HG03469 (cell line): Measurements from ENCODE around the gene SYNGR2.

Source experiments
- ATAC-seq: cut with Tn5 transposase; IDR thresholded peaks from one replicate; pipeline ENCODE4 v1.9.1; 2021; ENCODE audit warnings: mild to moderate bottlenecking, moderate library complexity, moderate number of reproducible peaks; ENCODE audit not compliant: unreplicated experiment

Gene SYNGR2

DNA sequence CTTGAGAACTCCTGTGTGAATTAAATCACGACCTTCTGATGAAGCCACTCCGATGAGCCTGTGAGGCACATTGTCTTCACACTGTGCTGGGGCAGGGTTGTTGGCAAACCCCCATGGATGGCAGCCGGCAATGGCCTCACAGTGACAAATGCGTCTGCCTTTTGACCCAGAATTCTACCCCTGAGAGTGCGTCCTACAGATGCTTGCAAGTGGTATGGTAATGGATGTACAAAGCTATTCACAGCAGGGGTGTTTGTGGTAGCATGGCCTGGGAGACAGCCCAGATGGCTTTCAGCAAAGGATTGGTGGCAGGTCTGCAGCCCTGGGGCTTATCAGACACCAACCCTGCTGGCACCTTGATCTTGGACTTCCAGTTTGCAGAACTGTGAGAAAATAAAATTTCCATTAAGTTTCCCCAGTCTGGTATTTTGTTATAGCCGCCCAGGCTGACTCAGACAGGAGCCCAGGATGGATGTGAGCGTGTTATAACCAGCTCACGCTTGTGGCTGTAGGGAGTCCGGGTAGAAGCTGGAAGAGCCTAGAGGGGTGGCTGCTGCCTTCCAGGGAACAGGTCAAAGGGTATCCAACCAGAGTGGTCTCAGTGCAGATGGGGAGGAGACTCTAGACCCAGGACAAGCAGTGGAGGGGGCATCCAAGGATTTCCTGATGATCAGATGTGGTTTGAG lies 28.9 kb downstream of the SYNGR2 start:
- no peak for ATAC-seq

DNA sequence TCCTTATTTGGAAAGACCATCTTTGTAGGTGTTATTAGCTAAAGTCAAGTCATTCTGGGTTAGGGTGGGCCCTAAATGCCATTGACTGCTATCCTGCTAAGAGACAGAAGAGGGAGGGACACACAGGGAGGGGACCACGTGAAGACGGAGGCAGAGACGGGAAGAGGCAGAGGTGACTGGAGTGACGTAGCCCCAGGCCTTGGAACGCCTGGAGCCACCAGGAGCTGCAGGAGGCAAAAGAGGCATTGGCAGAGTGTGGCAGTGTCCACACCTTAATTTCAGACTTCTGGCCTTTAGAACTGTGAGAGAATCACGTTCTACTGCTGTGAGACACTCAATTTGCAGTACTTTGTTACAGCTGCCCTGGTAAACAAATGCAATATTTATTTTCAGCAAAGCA lies 32.1 kb downstream of the SYNGR2 start:
- ATAC-seq = no peak

DNA sequence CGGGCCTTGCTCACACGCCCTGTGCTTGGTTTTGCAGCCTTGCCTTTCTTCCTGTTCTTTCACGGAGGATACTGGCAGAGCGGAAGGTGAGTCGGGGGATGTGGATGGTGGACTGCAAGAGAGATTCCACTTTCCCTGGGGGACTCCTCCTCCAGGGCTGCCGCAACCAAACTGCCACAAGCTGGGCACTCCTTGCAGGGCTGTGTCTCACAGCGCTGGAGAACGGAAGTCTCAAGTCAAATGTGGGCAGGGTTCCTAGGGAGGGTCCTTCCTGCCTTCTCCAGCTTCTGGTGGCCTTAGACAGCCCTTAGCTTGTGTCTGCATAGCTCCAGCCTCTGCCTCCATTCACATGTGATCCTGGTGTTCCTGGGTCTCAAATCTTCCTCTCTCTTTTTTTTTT lies 34.3 kb downstream of the SYNGR2 start:
- ATAC-seq = no peak

DNA sequence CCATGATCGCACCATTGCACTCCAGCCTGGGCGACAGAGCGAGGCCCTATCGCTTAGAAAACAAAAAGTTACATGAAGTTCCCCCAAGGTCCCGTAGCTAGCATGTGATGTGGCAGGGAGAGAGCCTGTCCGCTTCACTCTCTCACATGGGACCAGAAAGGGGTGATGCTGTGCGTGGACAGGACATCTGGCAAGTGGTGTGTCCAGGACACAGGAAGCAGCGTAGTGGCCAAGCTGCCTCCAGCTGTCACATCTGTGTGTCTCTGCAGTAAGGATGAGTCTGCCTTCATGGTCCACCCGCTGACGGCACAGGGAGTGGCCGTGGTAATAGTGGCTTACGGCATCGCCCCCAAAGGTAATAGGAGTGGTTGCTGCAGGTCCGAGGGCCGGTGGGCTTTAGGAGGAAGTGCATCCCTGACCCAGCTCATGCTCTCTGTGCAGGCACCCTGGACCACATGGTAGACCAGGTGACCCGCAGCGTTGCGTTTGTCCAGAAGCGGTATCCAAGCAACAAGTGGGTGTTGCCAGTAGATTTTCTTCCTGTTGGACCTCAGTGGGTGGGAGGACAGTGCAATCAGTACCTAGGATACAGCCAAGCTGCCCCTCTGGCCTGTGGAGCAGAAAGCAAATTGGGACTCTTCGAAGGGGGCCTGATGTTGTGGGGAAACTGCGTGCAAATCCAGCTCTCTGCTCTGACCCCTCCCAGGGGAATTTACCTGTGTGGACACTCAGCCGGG lies 36.2 kb downstream of the SYNGR2 start:
- no peak for ATAC-seq

DNA sequence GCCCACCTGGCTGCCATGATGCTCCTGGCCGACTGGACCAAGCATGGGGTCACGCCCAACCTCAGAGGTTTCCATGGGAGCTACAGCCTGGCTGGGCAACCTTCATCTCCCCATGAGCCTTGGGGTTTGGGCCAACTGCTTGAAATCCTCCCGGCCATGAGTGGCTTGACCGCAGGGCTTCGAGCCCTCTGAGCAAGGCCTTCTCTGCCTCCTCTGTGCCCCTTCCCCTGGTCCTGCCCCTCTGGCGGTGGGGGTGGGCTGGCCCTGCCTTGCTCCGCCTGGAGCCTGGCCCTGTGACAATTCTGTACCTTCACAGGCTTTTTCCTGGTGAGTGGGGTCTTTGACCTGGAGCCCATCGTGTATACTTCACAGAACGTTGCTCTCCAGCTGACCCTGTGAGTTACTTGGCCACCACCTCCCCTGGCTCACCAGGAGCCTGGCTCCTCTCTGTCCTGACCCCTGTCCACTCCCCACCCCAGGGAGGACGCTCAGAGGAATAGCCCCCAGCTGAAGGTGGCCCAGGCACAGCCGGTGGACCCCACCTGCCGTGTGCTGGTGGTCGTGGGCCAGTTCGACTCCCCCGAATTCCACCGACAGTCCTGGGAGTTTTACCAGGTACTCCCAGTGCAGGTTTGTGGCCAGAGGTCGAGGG lies 36.9 kb downstream of the SYNGR2 start:
- ATAC-seq = no peak

DNA sequence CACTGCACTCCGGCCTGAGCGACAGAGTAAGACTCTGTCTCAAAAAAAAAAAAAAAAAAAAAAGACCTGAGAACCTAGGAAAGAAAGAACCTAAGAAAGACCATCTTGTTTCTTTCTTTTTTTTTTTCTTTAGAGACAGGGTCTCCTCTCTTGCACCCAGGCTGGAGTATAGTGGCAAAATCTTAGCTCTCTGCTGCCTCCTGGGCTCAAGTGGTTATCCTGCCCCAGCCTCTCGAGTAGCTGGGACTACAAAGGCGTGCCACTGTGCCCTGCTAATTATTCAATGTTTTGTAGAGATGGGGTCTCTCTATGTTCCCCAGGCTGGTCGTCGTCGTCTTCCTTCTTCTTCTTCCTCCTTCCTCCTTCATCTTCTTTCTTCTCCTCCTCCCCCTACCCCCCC lies 37.9 kb downstream of the SYNGR2 start:
- ATAC-seq = no peak

DNA sequence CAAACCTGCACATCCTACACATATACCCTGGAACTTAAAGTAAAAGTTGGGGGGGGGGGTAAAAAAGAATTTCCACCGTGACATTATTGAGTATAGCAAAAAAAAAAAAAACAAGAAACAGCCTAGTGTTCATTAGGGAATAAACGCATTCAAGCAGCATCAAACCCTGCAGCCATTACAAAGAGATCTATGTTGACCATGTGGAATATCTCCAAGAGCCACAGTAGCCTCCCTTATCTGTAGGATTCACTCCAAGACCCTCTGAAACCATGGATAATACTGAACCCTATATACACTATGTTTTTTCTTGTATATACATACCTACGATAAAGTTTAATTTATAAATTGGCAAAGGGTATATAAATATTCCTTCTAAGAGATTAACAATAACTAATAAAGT lies 40.1 kb downstream of the SYNGR2 start:
- no peak for ATAC-seq

DNA sequence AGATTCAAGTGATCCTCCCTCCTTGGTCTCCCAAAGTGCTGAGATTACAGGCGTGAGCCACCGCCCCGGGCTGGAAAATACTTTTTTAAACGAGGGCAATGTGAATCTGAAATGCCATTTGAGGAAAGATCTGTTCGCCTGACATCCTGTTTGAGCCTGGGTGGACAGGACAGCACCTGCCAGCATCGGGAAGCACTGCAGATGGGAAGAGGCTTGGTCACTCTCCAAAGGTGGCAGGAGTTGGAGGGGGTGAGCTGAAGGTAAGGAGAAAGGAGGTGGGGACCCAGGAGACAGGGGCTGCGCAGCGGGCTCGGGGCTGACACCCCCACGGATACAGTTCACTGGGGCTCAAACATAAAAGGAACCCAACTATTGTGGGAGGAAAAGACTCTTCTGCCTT lies 41.7 kb downstream of the SYNGR2 start:
- ATAC-seq = no peak

DNA sequence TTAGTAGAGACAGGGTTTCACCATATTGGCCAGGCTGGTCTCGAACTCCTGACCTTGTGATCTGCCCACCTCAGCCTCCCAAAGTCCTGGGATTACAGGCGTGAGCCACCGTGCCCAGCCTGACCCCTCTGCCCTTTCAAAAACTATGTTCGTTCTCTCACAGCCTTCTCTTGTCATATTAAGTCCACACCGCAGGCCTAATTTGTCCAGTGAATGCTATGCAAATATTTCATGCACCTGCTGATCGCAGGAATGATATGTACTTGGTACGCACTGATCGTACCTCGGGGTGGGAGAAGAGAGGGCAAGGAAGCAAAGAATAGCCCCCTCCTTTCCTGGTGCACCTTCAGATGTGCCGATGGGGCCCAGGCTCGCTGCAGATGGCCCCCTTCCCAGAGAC lies 42.7 kb downstream of the SYNGR2 start:
- ATAC-seq = no peak

DNA sequence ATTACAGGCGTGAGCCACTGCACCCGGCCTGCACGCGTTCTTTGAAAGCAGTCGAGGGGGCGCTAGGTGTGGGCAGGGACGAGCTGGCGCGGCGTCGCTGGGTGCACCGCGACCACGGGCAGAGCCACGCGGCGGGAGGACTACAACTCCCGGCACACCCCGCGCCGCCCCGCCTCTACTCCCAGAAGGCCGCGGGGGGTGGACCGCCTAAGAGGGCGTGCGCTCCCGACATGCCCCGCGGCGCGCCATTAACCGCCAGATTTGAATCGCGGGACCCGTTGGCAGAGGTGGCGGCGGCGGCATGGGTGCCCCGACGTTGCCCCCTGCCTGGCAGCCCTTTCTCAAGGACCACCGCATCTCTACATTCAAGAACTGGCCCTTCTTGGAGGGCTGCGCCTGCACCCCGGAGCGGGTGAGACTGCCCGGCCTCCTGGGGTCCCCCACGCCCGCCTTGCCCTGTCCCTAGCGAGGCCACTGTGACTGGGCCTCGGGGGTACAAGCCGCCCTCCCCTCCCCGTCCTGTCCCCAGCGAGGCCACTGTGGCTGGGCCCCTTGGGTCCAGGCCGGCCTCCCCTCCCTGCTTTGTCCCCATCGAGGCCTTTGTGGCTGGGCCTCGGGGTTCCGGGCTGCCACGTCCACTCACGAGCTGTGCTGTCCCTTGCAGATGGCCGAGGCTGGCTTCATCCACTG lies 45.8 kb downstream of the SYNGR2 start, which contains the start of gene BIRC5:
Gene BIRC5, plus strand, starts transcription at position 238 of the 690 bp plus-strand sequence. Its CDS starts 64 bp downstream, at position 302.
- ATAC-seq = peak; percentile 56

DNA sequence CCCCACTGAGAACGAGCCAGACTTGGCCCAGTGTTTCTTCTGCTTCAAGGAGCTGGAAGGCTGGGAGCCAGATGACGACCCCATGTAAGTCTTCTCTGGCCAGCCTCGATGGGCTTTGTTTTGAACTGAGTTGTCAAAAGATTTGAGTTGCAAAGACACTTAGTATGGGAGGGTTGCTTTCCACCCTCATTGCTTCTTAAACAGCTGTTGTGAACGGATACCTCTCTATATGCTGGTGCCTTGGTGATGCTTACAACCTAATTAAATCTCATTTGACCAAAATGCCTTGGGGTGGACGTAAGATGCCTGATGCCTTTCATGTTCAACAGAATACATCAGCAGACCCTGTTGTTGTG lies 46.3 kb downstream of the SYNGR2 start:
- ATAC-seq = no peak

DNA sequence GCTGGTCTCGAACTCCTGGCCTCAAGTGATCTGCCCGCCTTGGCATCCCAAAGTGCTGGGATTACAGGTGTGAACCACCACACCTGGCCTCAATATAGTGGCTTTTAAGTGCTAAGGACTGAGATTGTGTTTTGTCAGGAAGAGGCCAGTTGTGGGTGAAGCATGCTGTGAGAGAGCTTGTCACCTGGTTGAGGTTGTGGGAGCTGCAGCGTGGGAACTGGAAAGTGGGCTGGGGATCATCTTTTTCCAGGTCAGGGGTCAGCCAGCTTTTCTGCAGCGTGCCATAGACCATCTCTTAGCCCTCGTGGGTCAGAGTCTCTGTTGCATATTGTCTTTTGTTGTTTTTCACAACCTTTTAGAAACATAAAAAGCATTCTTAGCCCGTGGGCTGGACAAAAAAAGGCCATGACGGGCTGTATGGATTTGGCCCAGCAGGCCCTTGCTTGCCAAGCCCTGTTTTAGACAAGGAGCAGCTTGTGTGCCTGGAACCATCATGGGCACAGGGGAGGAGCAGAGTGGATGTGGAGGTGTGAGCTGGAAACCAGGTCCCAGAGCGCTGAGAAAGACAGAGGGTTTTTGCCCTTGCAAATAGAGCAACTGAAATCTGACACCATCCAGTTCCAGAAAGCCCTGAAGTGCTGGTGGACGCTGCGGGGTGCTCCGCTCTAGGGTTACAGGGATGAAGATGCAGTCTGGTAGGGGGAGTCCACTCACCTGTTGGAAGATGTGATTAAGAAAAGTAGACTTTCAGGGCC lies 51.2 kb downstream of the SYNGR2 start:
- ATAC-seq = no peak
